ENCODE measurements around the gene FNDC4. TPM values are rescaled to one million over a fixed set of nuclear protein-coding genes. Genes with fewer than 3 reads are reported as not detected.

The FNDC4 gene
- total RNA-seq, 2 donors from 2014 or later, result 10.4 to 20.8 TPM

GRCh38 chr2:27518113-27518781, 23.2 kb upstream of the FNDC4 start:
- Histone ChIP-seq H3K27me3 (no peaks in the 10 kb centered on the region), H3K4me3 (no peak overlapping the region), H3K4me1 (no peaks in the 10 kb centered on the region), H3K27ac (no peak overlapping the region), H3K36me3 (replicated peaks in 1 of 2; ENCODE audit: insufficient read depth in 1 of 2, low read depth in 2 of 2) (no peaks in the 10 kb centered on the region), H3K9me3 (no peaks in the 10 kb centered on the region)
- ATAC-seq (no peak), DNase-seq (no peak)
- intact Hi-C loops (cut with DNase I), result no loop called here
- WGBS, 2 donors, result 53 to 54% methylated on average over 5 of the region's 5 CpGs
- no peak for TF ChIP-seq CTCF (IDR thresholded peaks at IDR 0.05)
- no peak for TF ChIP-seq POLR2A (IDR thresholded peaks at IDR 0.05)

GRCh38 chr2:27509326-27509725, 14.3 kb upstream of the FNDC4 start:
- no peaks in the 10 kb centered on the region for H3K36me3 ChIP-seq (replicated peaks in 1 of 2; ENCODE audit: insufficient read depth in 1 of 2, low read depth in 2 of 2)
- H3K27ac ChIP-seq, result no peak overlapping the region
- DNase-seq (no peak), ATAC-seq (no peak)
- H3K9me3 ChIP-seq, result no peaks in the 10 kb centered on the region
- WGBS, 2 donors, result 61 to 66% methylated on average over 6 of the region's 6 CpGs
- intact Hi-C loops (cut with DNase I), result no loop called here
- no peaks in the 10 kb centered on the region for H3K4me1 ChIP-seq
- TF ChIP-seq POLR2A (IDR thresholded peaks at IDR 0.05) (no peak), CTCF (IDR thresholded peaks at IDR 0.05) (no peak)
- no peak overlapping the region for H3K4me3 ChIP-seq
- peaks cover 0 to 4% of the 10 kb centered on the region in 2 donors for H3K27me3 ChIP-seq

GRCh38 chr2:27507293-27507692, 12.3 kb upstream of the FNDC4 start:
- DNase-seq (no peak), ATAC-seq (no peak)
- TF ChIP-seq CTCF (IDR thresholded peaks at IDR 0.05) (no peak), POLR2A (IDR thresholded peaks at IDR 0.05) (no peak)
- intact Hi-C loops (cut with DNase I), result no loop called here
- peaks cover 0 to 4% of the 10 kb centered on the region in 2 donors for H3K27me3 ChIP-seq
- no peak overlapping the region for H3K4me3 ChIP-seq
- no peaks in the 10 kb centered on the region for H3K9me3 ChIP-seq
- no peak overlapping the region for H3K27ac ChIP-seq
- H3K4me1 ChIP-seq, result no peaks in the 10 kb centered on the region
- 64% methylated on average over 4 of the region's 4 CpGs for WGBS, 2 donors
- H3K36me3 ChIP-seq (replicated peaks in 1 of 2; ENCODE audit: insufficient read depth in 1 of 2, low read depth in 2 of 2), result no peaks in the 10 kb centered on the region

GRCh38 chr2:27506587-27506986, 11.6 kb upstream of the FNDC4 start:
- TF ChIP-seq POLR2A (IDR thresholded peaks at IDR 0.05), result no peak
- TF ChIP-seq CTCF (IDR thresholded peaks at IDR 0.05), result no peak
- no peak overlapping the region for H3K4me3 ChIP-seq
- WGBS, 2 donors, result 74 to 85% methylated on average over 6 of the region's 6 CpGs

GRCh38 chr2:27502142-27502541, 7.1 kb upstream of the FNDC4 start:
- 83 to 86% methylated on average over 4 of the region's 4 CpGs for WGBS, 2 donors
- ATAC-seq, result no peak

More at GRCh38 chr2:27506587-27506986, 11.6 kb upstream of the FNDC4 start:
- peaks cover 0 to 4% of the 10 kb centered on the region in 2 donors for H3K27me3 ChIP-seq
- DNase-seq (no peak), ATAC-seq (no peak)
- H3K27ac ChIP-seq, result no peak overlapping the region
- H3K9me3 ChIP-seq, result no peaks in the 10 kb centered on the region
- no peaks in the 10 kb centered on the region for H3K36me3 ChIP-seq (replicated peaks in 1 of 2; ENCODE audit: insufficient read depth in 1 of 2, low read depth in 2 of 2)
- H3K4me1 ChIP-seq, result no peaks in the 10 kb centered on the region
- intact Hi-C loops (cut with DNase I), result no loop called here

More at GRCh38 chr2:27502142-27502541, 7.1 kb upstream of the FNDC4 start:
- intact Hi-C loops (cut with DNase I), result no loop called here
- Histone ChIP-seq H3K9me3 (no peaks in the 10 kb centered on the region), H3K4me3 (no peak overlapping the region), H3K36me3 (replicated peaks in 1 of 2; ENCODE audit: insufficient read depth in 1 of 2, low read depth in 2 of 2) (no peaks in the 10 kb centered on the region), H3K4me1 (peaks cover 3% of the 10 kb centered on the region), H3K27ac (no peak overlapping the region), H3K27me3 (no peaks in the 10 kb centered on the region)
- DNase-seq, result no peak
- no peak for TF ChIP-seq POLR2A (IDR thresholded peaks at IDR 0.05)
